SHP77 treated with DMSO at 0.1 percent for 48 hours (cell line): Measurements from ENCODE around the gene SCLY.
"Not testable (repeated sequence)": the region's sequence is repeated elsewhere in the genome, so short reads cannot be mapped to it uniquely, and the experiment has no call there.

Source experiments
- DNase-seq: peaks from one replicate; lab custom pipeline; 2025; lab: John Stamatoyannopoulos, UW

Gene SCLY

GRCh38 chr2:238060542-238061314 is at the start of gene SCLY:
Gene SCLY (plus strand): TSS chr2:238061001. CDS start chr2:238061055, 54 bp downstream.
- DNase-seq: peak; percentile 90

- DNase-seq: no peak
These were observed 47.0 kb upstream of the SCLY start for GRCh38 chr2:238013806-238014205.

GRCh38 chr2:238015705-238016104 is 45.1 kb upstream of the SCLY start:
- no peak for DNase-seq

- no peak for DNase-seq
These were observed 44.3 kb upstream of the SCLY start for GRCh38 chr2:238016526-238016925.

- no peak for DNase-seq
These were observed 40.8 kb upstream of the SCLY start for GRCh38 chr2:238019962-238020361.

GRCh38 chr2:238020816-238021215 is 40.0 kb upstream of the SCLY start:
- DNase-seq: no peak

GRCh38 chr2:238021327-238021726 is 39.5 kb upstream of the SCLY start:
- DNase-seq: no peak

GRCh38 chr2:238022594-238023157 is 38.1 kb upstream of the SCLY start:
- no peak for DNase-seq

GRCh38 chr2:238023608-238024007 is 37.2 kb upstream of the SCLY start:
- no peak for DNase-seq

GRCh38 chr2:238024986-238025385 is 35.8 kb upstream of the SCLY start:
- DNase-seq: no peak

GRCh38 chr2:238025741-238026360 is 35.0 kb upstream of the SCLY start:
- DNase-seq: no peak

- DNase-seq: no peak
These were observed 33.7 kb upstream of the SCLY start for GRCh38 chr2:238027058-238027457.

GRCh38 chr2:238027591-238028415 is 33.0 kb upstream of the SCLY start:
- no peak for DNase-seq

GRCh38 chr2:238029853-238030252 is 30.9 kb upstream of the SCLY start:
- DNase-seq: no peak

- no peak for DNase-seq
These were observed 30.2 kb upstream of the SCLY start for GRCh38 chr2:238030422-238031155.

GRCh38 chr2:238031751-238032150 is 29.1 kb upstream of the SCLY start:
- DNase-seq: no peak

GRCh38 chr2:238032755-238033337 is 28.0 kb upstream of the SCLY start:
- no peak for DNase-seq

GRCh38 chr2:238033991-238034390 is 26.8 kb upstream of the SCLY start:
- not testable (repeated sequence) for DNase-seq

GRCh38 chr2:238038203-238038602 is 22.6 kb upstream of the SCLY start:
- no peak for DNase-seq

- DNase-seq: no peak
These were observed 21.6 kb upstream of the SCLY start for GRCh38 chr2:238039151-238039550.

GRCh38 chr2:238039985-238040384 is 20.8 kb upstream of the SCLY start:
- DNase-seq: no peak
